Measurements from ENCODE around the gene LSAMP.
"Not testable (repeated sequence)": the region's sequence is repeated elsewhere in the genome, so short reads cannot be mapped to it uniquely, and the experiment has no call there.

Gene LSAMP

GRCh38 chr3:115877615-115877899 is 567.7 kb downstream of the LSAMP start:
- no peak for DNase-seq (ENCODE audit: low spot score)

- DNase-seq (ENCODE audit: low spot score): no peak
Observed at GRCh38 chr3:115876876-115877614, 568.2 kb downstream of the LSAMP start.

- DNase-seq (ENCODE audit: low spot score): no peak
Observed at GRCh38 chr3:115875460-115875859, 569.8 kb downstream of the LSAMP start.

- no peak for DNase-seq (ENCODE audit: low spot score)
Observed at GRCh38 chr3:115871735-115872134, 573.6 kb downstream of the LSAMP start.

GRCh38 chr3:115864911-115865310 is 580.4 kb downstream of the LSAMP start:
- no peak for DNase-seq (ENCODE audit: low spot score)

GRCh38 chr3:115862849-115863248 is 582.4 kb downstream of the LSAMP start:
- no peak for DNase-seq (ENCODE audit: low spot score)

GRCh38 chr3:115862099-115862498 is 583.2 kb downstream of the LSAMP start:
- no peak for DNase-seq (ENCODE audit: low spot score)

GRCh38 chr3:115861166-115861733 is 584.0 kb downstream of the LSAMP start:
- no peak for DNase-seq (ENCODE audit: low spot score)

- DNase-seq (ENCODE audit: low spot score): no peak
Observed at GRCh38 chr3:115860766-115861165, 584.5 kb downstream of the LSAMP start.

- DNase-seq (ENCODE audit: low spot score): no peak
Observed at GRCh38 chr3:115859002-115859807, 586.1 kb downstream of the LSAMP start.

GRCh38 chr3:115857518-115858136 is 587.7 kb downstream of the LSAMP start:
- no peak for DNase-seq (ENCODE audit: low spot score)

- DNase-seq (ENCODE audit: low spot score): no peak
Observed at GRCh38 chr3:115855911-115856310, 589.4 kb downstream of the LSAMP start.

- DNase-seq (ENCODE audit: low spot score): no peak
Observed at GRCh38 chr3:115853104-115853503, 592.2 kb downstream of the LSAMP start.

- no peak for DNase-seq (ENCODE audit: low spot score)
Observed at GRCh38 chr3:115852278-115852677, 593.0 kb downstream of the LSAMP start.

- no peak for DNase-seq (ENCODE audit: low spot score)
Observed at GRCh38 chr3:115851571-115851970, 593.7 kb downstream of the LSAMP start.

GRCh38 chr3:115848641-115849040 is 596.6 kb downstream of the LSAMP start:
- no peak for DNase-seq (ENCODE audit: low spot score)

- no peak for DNase-seq (ENCODE audit: low spot score)
Observed at GRCh38 chr3:115845986-115846385, 599.3 kb downstream of the LSAMP start.

- DNase-seq (ENCODE audit: low spot score): not testable (repeated sequence)
Observed at GRCh38 chr3:115844729-115845128, 600.6 kb downstream of the LSAMP start.

GRCh38 chr3:115843206-115843605 is 602.1 kb downstream of the LSAMP start:
- no peak for DNase-seq (ENCODE audit: low spot score)

- DNase-seq (ENCODE audit: low spot score): no peak
Observed at GRCh38 chr3:115839246-115839645, 606.0 kb downstream of the LSAMP start.

GRCh38 chr3:115838786-115839185 is 606.5 kb downstream of the LSAMP start:
- DNase-seq (ENCODE audit: low spot score): no peak

- DNase-seq (ENCODE audit: low spot score): peak; percentile 20
Observed at GRCh38 chr3:115836944-115837343, 608.3 kb downstream of the LSAMP start.

- no peak for DNase-seq (ENCODE audit: low spot score)
Observed at GRCh38 chr3:115835946-115836345, 609.3 kb downstream of the LSAMP start.

Data from activated CD4-positive, alpha-beta T cell treated with anti-CD3 and anti-CD28 coated beads, Interleukin-2, Interleukin-4, amounts not matched to agents 100 ng/mL and 50 ng/mL, durations not matched to agents 16 hours and 8 hours (primary cell).